GM04503 (cell line): Measurements from ENCODE around the gene CCDC92.
A peak's percentile ranks its signal among the peaks of the same experiment; 100 is the strongest.
"Not testable (repeated sequence)": the region's sequence is repeated elsewhere in the genome, so short reads cannot be mapped to it uniquely, and the experiment has no call there.

ENCODE experiments used
- DNase-seq: peaks from one replicate; pipeline ENCODE4 v3.0.0-alpha.2; 2012; ENCODE audit warnings: low read depth

Gene CCDC92

GRCh38 chr12:123948796-123949769, 23.5 kb downstream of the CCDC92 start:
- no peak for DNase-seq

GRCh38 chr12:123948401-123948795, 24.2 kb downstream of the CCDC92 start:
- no peak for DNase-seq

- DNase-seq = not testable (repeated sequence)
Observed at GRCh38 chr12:123947531-123947930, 25.1 kb downstream of the CCDC92 start.

- not testable (repeated sequence) for DNase-seq
Observed at GRCh38 chr12:123946516-123947505, 25.8 kb downstream of the CCDC92 start.

- DNase-seq = no peak
Observed at GRCh38 chr12:123946152-123946515, 26.5 kb downstream of the CCDC92 start.

- DNase-seq = no peak
Observed at GRCh38 chr12:123945287-123946151, 27.1 kb downstream of the CCDC92 start.

- DNase-seq = no peak
Observed at GRCh38 chr12:123944696-123945095, 27.9 kb downstream of the CCDC92 start.

GRCh38 chr12:123943816-123944215, 28.8 kb downstream of the CCDC92 start:
- no peak for DNase-seq

GRCh38 chr12:123942911-123943648, 29.6 kb downstream of the CCDC92 start:
- DNase-seq = no peak

- DNase-seq = peak; percentile 90
Observed at GRCh38 chr12:123942238-123942653, 30.4 kb downstream of the CCDC92 start.

- DNase-seq = no peak
Observed at GRCh38 chr12:123941624-123942237, 30.9 kb downstream of the CCDC92 start.

- DNase-seq = no peak
Observed at GRCh38 chr12:123941000-123941399, 31.6 kb downstream of the CCDC92 start.

- DNase-seq = no peak
Observed at GRCh38 chr12:123940627-123940966, 32.0 kb downstream of the CCDC92 start.

GRCh38 chr12:123939716-123940626, 32.7 kb downstream of the CCDC92 start:
- DNase-seq = no peak

- no peak for DNase-seq
Observed at GRCh38 chr12:123938679-123939480, 33.8 kb downstream of the CCDC92 start.

- no peak for DNase-seq
Observed at GRCh38 chr12:123937707-123938591, 34.7 kb downstream of the CCDC92 start.

GRCh38 chr12:123936956-123937706, 35.5 kb downstream of the CCDC92 start:
- no peak for DNase-seq
